ENCODE measurements around the gene SDK1. TPM values are rescaled to one million over a fixed set of nuclear protein-coding genes. Genes with fewer than 3 reads are reported as not detected.

Gene SDK1
- total RNA-seq, 4 donors from 2014 or later: 2.0 to 9.3 (median 3.8) TPM

GRCh38 chr7:3548815-3549214 lies 247.8 kb downstream of the SDK1 start:
- H3K27me3 ChIP-seq: no peaks in the 10 kb centered on the region
- no peaks in the 10 kb centered on the region for H3K36me3 ChIP-seq
- 70 to 73% methylated on average over 4 of the region's 4 CpGs for WGBS, 2 donors

GRCh38 chr7:3549601-3550000 lies 248.5 kb downstream of the SDK1 start:
- Histone ChIP-seq H3K9me3 (no peaks in the 10 kb centered on the region), H3K4me1 (no peaks in the 10 kb centered on the region), H3K27me3 (no peaks in the 10 kb centered on the region), H3K4me3 (no peak overlapping the region), H3K27ac (no peak overlapping the region), H3K36me3 (no peaks in the 10 kb centered on the region)
- 35 to 56% methylated on average over 2 of the region's 2 CpGs for WGBS, 2 donors
- TF ChIP-seq CTCF (IDR thresholded peaks at IDR 0.05) (no peak), POLR2A (IDR thresholded peaks at IDR 0.05) (no peak)
- DNase-seq: no peak
- intact Hi-C loops (cut with DNase I): no loop called here

More at GRCh38 chr7:3548815-3549214, 247.8 kb downstream of the SDK1 start:
- DNase-seq: no peak
- Histone ChIP-seq H3K9me3 (no peaks in the 10 kb centered on the region), H3K27ac (no peak overlapping the region), H3K4me3 (no peak overlapping the region), H3K4me1 (no peaks in the 10 kb centered on the region)
- TF ChIP-seq POLR2A (IDR thresholded peaks at IDR 0.05) (no peak), CTCF (IDR thresholded peaks at IDR 0.05) (no peak)
- intact Hi-C loops (cut with DNase I): no loop called here

- Histone ChIP-seq H3K36me3 (no peaks in the 10 kb centered on the region), H3K4me1 (no peaks in the 10 kb centered on the region), H3K9me3 (no peaks in the 10 kb centered on the region), H3K27me3 (no peaks in the 10 kb centered on the region), H3K27ac (no peak overlapping the region), H3K4me3 (no peak overlapping the region)
- no peak for DNase-seq
- WGBS, 2 donors: 92 to 96% methylated on average over 6 of the region's 6 CpGs
- TF ChIP-seq CTCF (IDR thresholded peaks at IDR 0.05): no peak
- TF ChIP-seq POLR2A (IDR thresholded peaks at IDR 0.05): no peak
- intact Hi-C loops (cut with DNase I): no loop called here
These were observed 250.5 kb downstream of the SDK1 start for GRCh38 chr7:3551536-3551935.

GRCh38 chr7:3552499-3552898 lies 251.4 kb downstream of the SDK1 start:
- Histone ChIP-seq H3K27me3 (no peaks in the 10 kb centered on the region), H3K4me3 (no peak overlapping the region), H3K36me3 (no peaks in the 10 kb centered on the region), H3K9me3 (no peaks in the 10 kb centered on the region), H3K4me1 (no peaks in the 10 kb centered on the region), H3K27ac (no peak overlapping the region)
- WGBS, 2 donors: 50 to 78% methylated on average over 1 of the region's 1 CpG
- intact Hi-C loops (cut with DNase I): no loop called here
- DNase-seq: no peak
- TF ChIP-seq POLR2A (IDR thresholded peaks at IDR 0.05): no peak
- no peak for TF ChIP-seq CTCF (IDR thresholded peaks at IDR 0.05)

GRCh38 chr7:3558400-3558799 lies 257.3 kb downstream of the SDK1 start:
- TF ChIP-seq POLR2A (IDR thresholded peaks at IDR 0.05): no peak
- Histone ChIP-seq H3K27ac (no peak overlapping the region), H3K9me3 (no peaks in the 10 kb centered on the region), H3K27me3 (no peaks in the 10 kb centered on the region), H3K36me3 (no peaks in the 10 kb centered on the region), H3K4me1 (peaks cover 0 to 18% (median 0%) of the 10 kb centered on the region in 3 donors), H3K4me3 (no peak overlapping the region)
- intact Hi-C loops (cut with DNase I): no loop called here
- DNase-seq: no peak
- WGBS, 2 donors: 55 to 58% methylated on average over 2 of the region's 2 CpGs

GRCh38 chr7:3559278-3559677 lies 258.2 kb downstream of the SDK1 start:
- Histone ChIP-seq H3K27me3 (no peaks in the 10 kb centered on the region), H3K4me3 (no peak overlapping the region), H3K9me3 (no peaks in the 10 kb centered on the region), H3K36me3 (no peaks in the 10 kb centered on the region), H3K27ac (no peak overlapping the region), H3K4me1 (peaks cover 0 to 18% (median 0%) of the 10 kb centered on the region in 3 donors)
- TF ChIP-seq POLR2A (IDR thresholded peaks at IDR 0.05) (no peak), CTCF (IDR thresholded peaks at IDR 0.05) (no peak)
- intact Hi-C loops (cut with DNase I): no loop called here
- no peak for DNase-seq
- WGBS, 2 donors: 17 to 25% methylated on average over 3 of the region's 3 CpGs
